Transverse colon (tissue), 4 donors: ENCODE data around the gene HOXC13.

Experiments used
- CTCF ChIP-seq, 5 experiments: fragments of 200-600 bp in 3 of 5; fragments of 450-650 bp in 2 of 5; sonication (generic) in 3 of 5; IDR thresholded peaks; 1 replicate in 2 of 5; 2 replicates in 3 of 5; pipeline ENCODE4 v1.5.1; 2016 to 2017; ENCODE audit warnings: antibody characterized with exemption in 5 of 5, inconsistent platforms in 3 of 5, mild to moderate bottlenecking in 2 of 5, moderate library complexity in 1 of 5
- EP300 ChIP-seq: sonication (generic); formaldehyde crosslinking; IDR thresholded peaks from one replicate; pipeline ENCODE4 v1.6.1; 2017; ENCODE audit warnings: antibody characterized with exemption, low read depth
- POLR2A ChIP-seq: fragments of 450-650 bp; IDR thresholded peaks from one replicate; pipeline ENCODE4 v1.6.1; 2016; ENCODE audit warnings: antibody characterized with exemption, mild to moderate bottlenecking, moderate library complexity
- POLR2AphosphoS5 ChIP-seq, 3 donors: sonication (generic); formaldehyde crosslinking; IDR thresholded peaks; one replicate each; pipeline ENCODE4 v1.6.1; 2016; ENCODE audit warnings: antibody characterized with exemption in 3 of 3

DNA sequence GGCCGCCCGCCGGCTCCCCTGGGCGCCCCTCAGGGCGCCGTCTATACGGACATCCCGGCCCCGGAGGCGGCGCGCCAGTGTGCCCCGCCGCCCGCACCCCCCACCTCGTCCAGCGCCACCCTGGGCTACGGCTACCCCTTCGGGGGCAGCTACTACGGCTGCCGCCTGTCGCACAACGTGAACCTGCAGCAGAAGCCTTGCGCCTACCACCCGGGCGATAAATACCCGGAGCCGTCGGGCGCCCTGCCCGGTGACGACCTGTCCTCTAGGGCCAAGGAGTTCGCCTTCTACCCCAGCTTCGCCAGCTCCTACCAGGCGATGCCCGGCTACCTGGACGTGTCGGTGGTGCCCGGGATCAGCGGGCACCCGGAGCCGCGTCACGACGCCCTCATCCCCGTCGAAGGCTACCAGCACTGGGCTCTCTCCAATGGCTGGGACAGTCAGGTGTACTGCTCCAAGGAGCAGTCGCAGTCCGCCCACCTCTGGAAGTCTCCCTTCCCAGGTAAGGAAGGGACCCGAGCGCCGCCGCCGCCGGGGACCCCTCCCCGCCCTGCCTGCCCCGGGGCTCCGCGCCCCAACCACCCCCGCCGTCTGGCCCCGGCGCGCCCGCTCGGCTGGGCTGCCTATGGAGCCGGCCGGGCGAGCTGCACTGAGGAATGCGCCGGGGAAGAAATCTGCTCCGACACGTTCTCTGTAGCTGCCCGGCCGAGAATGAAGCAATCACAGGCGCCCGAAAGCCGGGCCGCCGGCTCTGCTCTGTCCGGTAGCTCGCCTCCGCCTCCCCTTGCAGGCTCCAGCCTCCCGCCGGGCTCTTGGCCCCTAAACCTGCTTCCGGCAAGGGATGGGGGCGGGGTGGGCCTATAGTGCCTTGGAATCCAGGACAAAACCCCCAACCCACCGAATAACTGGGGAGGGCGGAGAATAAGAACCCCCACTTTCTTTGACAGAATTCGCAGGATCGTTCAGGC, 794 bp downstream of the HOXC13 start:
- TF ChIP-seq CTCF (IDR thresholded peaks at IDR 0.05) (no peak), POLR2AphosphoS5 (IDR thresholded peaks at IDR 0.05) (no peak), EP300 (no peak), POLR2A (no peak)
